ENCODE results near the gene DNASE1L2. TPM values are rescaled to one million over a fixed set of nuclear protein-coding genes. Genes with fewer than 3 reads are reported as not detected.

Gene DNASE1L2, protein sequence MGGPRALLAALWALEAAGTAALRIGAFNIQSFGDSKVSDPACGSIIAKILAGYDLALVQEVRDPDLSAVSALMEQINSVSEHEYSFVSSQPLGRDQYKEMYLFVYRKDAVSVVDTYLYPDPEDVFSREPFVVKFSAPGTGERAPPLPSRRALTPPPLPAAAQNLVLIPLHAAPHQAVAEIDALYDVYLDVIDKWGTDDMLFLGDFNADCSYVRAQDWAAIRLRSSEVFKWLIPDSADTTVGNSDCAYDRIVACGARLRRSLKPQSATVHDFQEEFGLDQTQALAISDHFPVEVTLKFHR
- 1 to 10 TPM in 1 of 2 donors, under 1 TPM in 1; 0.35 to 1.3 TPM for total RNA-seq
- 0.53 TPM for polyA plus RNA-seq (2013, experiment 1 of 2)
- 0.83 TPM for polyA plus RNA-seq (2013, experiment 2 of 2)
- long read RNA-seq, experiment 1, result 0 reads
- long read RNA-seq, experiment 2, result 0 reads
- long read RNA-seq, experiment 3, result 0 reads
- long read RNA-seq, experiment 4, partial matches to known transcripts, result 0 of 1 reads
- long read RNA-seq, experiment 4, other reads (novel, unspliced or antisense), result 1 of 1 reads

DNA sequence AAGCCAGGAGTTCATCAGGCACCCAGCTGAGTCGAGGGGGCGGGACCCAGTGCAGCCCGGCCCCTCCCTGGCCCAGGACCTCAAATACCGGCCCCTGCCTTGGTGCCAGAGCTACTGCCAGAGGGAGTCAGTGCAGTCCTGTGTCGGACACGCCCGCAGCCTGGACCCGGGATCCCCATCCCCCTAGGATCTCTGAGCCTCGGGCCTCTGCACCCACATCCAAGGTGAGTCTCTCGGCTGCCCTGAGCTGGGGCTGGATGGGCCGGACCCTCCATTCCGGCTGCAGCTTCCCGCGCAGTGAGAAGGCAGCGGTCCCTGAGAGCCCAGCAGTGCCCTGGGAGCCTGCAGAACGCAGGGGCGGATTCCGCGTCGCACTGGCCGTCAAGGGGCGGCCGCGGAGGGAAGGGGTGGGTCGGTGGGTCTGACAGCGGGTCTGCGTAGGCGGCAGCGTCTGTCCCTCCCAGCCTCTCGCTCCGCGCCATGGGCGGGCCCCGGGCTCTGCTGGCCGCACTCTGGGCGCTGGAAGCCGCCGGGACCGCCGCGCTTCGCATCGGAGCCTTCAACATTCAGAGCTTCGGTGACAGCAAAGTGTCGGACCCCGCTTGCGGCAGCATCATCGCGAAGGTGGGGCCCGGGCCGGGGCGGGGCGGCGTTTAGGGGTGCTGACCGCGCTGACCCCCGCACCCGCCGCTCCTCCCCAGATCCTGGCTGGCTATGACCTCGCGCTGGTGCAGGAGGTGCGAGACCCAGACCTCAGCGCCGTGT lies at the start of gene DNASE1L2:
DNASE1L2 (plus strand) TSS at position 108 of the 765 bp plus-strand sequence; CDS start at position 481, 373 bp downstream.
- Mint-ChIP-seq H3K9me3 (no peaks in the 10 kb centered on the region), H3K4me1 (no peaks in the 10 kb centered on the region), H3K4me3 (peak within 1 kb of the TSS; percentile 38), H3K27me3 (ENCODE audit: insufficient read depth) (peaks cover 22% of the 10 kb centered on the region), H3K36me3 (ENCODE audit: low read depth) (peaks cover 13% of the 10 kb centered on the region), H3K27ac (no peak within 1 kb of the TSS)
- Histone ChIP-seq H3K4me1 (ENCODE audit: control insufficient read depth, insufficient read depth, low read length) (no peaks in the 10 kb centered on the region), H3K36me3 (ENCODE audit: control insufficient read depth, insufficient read depth, low read length) (peaks cover 9% of the 10 kb centered on the region), H3K9me3 (ENCODE audit: control insufficient read depth, low read length) (no peaks in the 10 kb centered on the region), H3K27me3 (ENCODE audit: control insufficient read depth, insufficient read depth, low read length, poor library complexity, severe bottlenecking) (peaks cover 25% of the 10 kb centered on the region), H3K4me3 (ENCODE audit: low read length) (peak within 1 kb of the TSS; percentile 56), H3K9ac (ENCODE audit: extremely low read depth, low read length, poor library complexity, severe bottlenecking) (no peak within 1 kb of the TSS), H3K27ac (ENCODE audit: low read depth, low read length) (no peak within 1 kb of the TSS)
- TF ChIP-seq, protein P1, sequence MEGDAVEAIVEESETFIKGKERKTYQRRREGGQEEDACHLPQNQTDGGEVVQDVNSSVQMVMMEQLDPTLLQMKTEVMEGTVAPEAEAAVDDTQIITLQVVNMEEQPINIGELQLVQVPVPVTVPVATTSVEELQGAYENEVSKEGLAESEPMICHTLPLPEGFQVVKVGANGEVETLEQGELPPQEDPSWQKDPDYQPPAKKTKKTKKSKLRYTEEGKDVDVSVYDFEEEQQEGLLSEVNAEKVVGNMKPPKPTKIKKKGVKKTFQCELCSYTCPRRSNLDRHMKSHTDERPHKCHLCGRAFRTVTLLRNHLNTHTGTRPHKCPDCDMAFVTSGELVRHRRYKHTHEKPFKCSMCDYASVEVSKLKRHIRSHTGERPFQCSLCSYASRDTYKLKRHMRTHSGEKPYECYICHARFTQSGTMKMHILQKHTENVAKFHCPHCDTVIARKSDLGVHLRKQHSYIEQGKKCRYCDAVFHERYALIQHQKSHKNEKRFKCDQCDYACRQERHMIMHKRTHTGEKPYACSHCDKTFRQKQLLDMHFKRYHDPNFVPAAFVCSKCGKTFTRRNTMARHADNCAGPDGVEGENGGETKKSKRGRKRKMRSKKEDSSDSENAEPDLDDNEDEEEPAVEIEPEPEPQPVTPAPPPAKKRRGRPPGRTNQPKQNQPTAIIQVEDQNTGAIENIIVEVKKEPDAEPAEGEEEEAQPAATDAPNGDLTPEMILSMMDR (conservative IDR thresholded peaks at IDR 0.05), result no peak
- DNase-seq, result peak; percentile 82
- 10 to 13% methylated on average over 45 to 64 of the region's 64 CpGs for WGBS, 2 experiments (ENCODE audit: insufficient coverage in 1 of 2, insufficient read length in 1 of 2)

DNA sequence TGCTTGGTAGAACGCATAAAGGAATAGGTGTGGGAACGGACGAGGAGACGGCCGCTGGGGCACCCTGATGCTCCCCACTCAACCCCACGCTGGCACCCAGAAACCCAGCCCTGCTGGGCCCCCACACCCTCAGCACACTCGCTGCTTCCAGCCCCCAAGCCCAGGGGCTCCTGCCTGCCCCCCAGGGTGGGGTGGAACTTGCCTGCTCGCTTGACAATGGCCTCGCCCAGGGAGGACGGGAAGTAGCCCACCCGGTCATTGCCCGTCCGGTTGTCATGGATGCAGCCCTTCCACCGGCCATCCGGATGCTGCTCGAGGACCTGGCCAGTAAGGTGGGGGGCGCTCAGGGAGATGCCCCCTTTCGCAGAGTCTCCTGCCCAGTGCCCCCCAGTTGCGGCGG lies 49.7 kb upstream of the DNASE1L2 start:
- Histone ChIP-seq H3K4me3 (ENCODE audit: low read length) (no peak overlapping the region), H3K27me3 (ENCODE audit: control insufficient read depth, insufficient read depth, low read length, poor library complexity, severe bottlenecking) (no peaks in the 10 kb centered on the region), H3K27ac (ENCODE audit: low read depth, low read length) (no peak overlapping the region), H3K4me1 (ENCODE audit: control insufficient read depth, insufficient read depth, low read length) (no peaks in the 10 kb centered on the region), H3K9me3 (ENCODE audit: control insufficient read depth, low read length) (no peaks in the 10 kb centered on the region), H3K9ac (ENCODE audit: extremely low read depth, low read length, poor library complexity, severe bottlenecking) (no peak overlapping the region), H3K36me3 (ENCODE audit: control insufficient read depth, insufficient read depth, low read length) (no peaks in the 10 kb centered on the region)
- TF ChIP-seq, protein P1 (conservative IDR thresholded peaks at IDR 0.05), result no peak
- H3K27me3 Mint-ChIP-seq (ENCODE audit: insufficient read depth), result no peaks in the 10 kb centered on the region
- H3K27ac Mint-ChIP-seq, result no peak overlapping the region
- WGBS, 2 experiments (ENCODE audit: insufficient coverage in 1 of 2, insufficient read length in 1 of 2), result 81 to 96% methylated on average over 10 to 20 of the region's 20 CpGs
- no peaks in the 10 kb centered on the region for H3K4me1 Mint-ChIP-seq
- DNase-seq, result no peak
- H3K36me3 Mint-ChIP-seq (ENCODE audit: low read depth), result no peaks in the 10 kb centered on the region
- H3K4me3 Mint-ChIP-seq, result no peak overlapping the region
- no peaks in the 10 kb centered on the region for H3K9me3 Mint-ChIP-seq

DNA sequence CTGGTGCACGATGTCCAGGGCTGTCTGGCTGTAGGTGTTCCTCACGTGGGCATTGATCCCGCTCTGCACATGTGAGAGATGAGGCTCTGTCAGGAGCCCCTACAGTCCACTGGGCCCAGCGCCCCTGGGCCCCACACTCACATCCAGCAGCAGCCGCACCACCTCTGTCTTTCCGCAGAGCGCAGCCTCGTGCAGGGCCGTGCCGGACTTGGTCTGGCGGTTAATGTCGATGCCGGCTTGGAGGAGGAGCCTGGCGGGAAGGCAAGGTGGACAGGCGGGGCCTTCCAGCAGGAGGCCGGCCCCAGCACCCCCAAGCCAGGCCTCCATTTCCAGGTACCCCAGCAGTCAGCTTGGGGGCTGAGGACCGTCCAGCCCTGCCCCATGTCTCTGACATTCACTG lies 49.0 kb upstream of the DNASE1L2 start:
- H3K27ac Mint-ChIP-seq, result no peak overlapping the region
- TF ChIP-seq, protein P1 (conservative IDR thresholded peaks at IDR 0.05), result no peak
- H3K9me3 Mint-ChIP-seq, result no peaks in the 10 kb centered on the region
- no peaks in the 10 kb centered on the region for H3K36me3 Mint-ChIP-seq (ENCODE audit: low read depth)
- no peak overlapping the region for H3K4me3 ChIP-seq (ENCODE audit: low read length)
- H3K36me3 ChIP-seq (ENCODE audit: control insufficient read depth, insufficient read depth, low read length), result no peaks in the 10 kb centered on the region
- H3K27me3 Mint-ChIP-seq (ENCODE audit: insufficient read depth), result no peaks in the 10 kb centered on the region
- no peaks in the 10 kb centered on the region for H3K4me1 Mint-ChIP-seq
- 90 to 92% methylated on average over 6 to 17 of the region's 17 CpGs for WGBS, 2 experiments (ENCODE audit: insufficient coverage in 1 of 2, insufficient read length in 1 of 2)
- DNase-seq, result no peak
- H3K27me3 ChIP-seq (ENCODE audit: control insufficient read depth, insufficient read depth, low read length, poor library complexity, severe bottlenecking), result no peaks in the 10 kb centered on the region
- no peak overlapping the region for H3K4me3 Mint-ChIP-seq
- no peak overlapping the region for H3K9ac ChIP-seq (ENCODE audit: extremely low read depth, low read length, poor library complexity, severe bottlenecking)
- H3K27ac ChIP-seq (ENCODE audit: low read depth, low read length), result no peak overlapping the region
- no peaks in the 10 kb centered on the region for H3K4me1 ChIP-seq (ENCODE audit: control insufficient read depth, insufficient read depth, low read length)
- no peaks in the 10 kb centered on the region for H3K9me3 ChIP-seq (ENCODE audit: control insufficient read depth, low read length)
